GM12874 (cell line): ENCODE results near the gene KRCC1.

Experiments used
- CTCF ChIP-seq: IDR thresholded peaks from 2 replicates; pipeline ENCODE4 v1.5.1; 2011; ENCODE audit warnings: low read depth, mild to moderate bottlenecking, control low read depth, low read length, moderate library complexity; ENCODE audit not compliant: insufficient read depth

The KRCC1 gene

GRCh38 chr2:88054782-88055370 is 707 bp downstream of the KRCC1 start:
- TF ChIP-seq CTCF: no peak

GRCh38 chr2:88053934-88054781 is 1.4 kb downstream of the KRCC1 start:
- no peak for TF ChIP-seq CTCF

- TF ChIP-seq CTCF: no peak
These were observed 2.3 kb downstream of the KRCC1 start for GRCh38 chr2:88053296-88053695.

- TF ChIP-seq CTCF: no peak
These were observed 3.8 kb downstream of the KRCC1 start for GRCh38 chr2:88051792-88052191.

GRCh38 chr2:88049622-88050021 is 6.0 kb downstream of the KRCC1 start:
- no peak for TF ChIP-seq CTCF

- TF ChIP-seq CTCF: no peak
These were observed 7.0 kb downstream of the KRCC1 start for GRCh38 chr2:88048541-88048940.

- TF ChIP-seq CTCF: no peak
These were observed 13.1 kb downstream of the KRCC1 start for GRCh38 chr2:88042476-88042875.
